GDM1 (cell line): ENCODE results near the gene HAP1.
"Not testable (repeated sequence)": the region's sequence is repeated elsewhere in the genome, so short reads cannot be mapped to it uniquely, and the experiment has no call there.

Source experiments
- DNase-seq: peaks from one replicate; lab custom pipeline; 2025; lab: John Stamatoyannopoulos, UW

Gene HAP1

GRCh38 chr17:41724476-41725050 lies 9.9 kb downstream of the HAP1 start:
- DNase-seq = no peak

- no peak for DNase-seq
These were observed 10.5 kb downstream of the HAP1 start for GRCh38 chr17:41723801-41724475.

GRCh38 chr17:41722231-41722630 lies 12.2 kb downstream of the HAP1 start:
- no peak for DNase-seq

- no peak for DNase-seq
These were observed 16.2 kb downstream of the HAP1 start for GRCh38 chr17:41718287-41718645.

- DNase-seq = no peak
These were observed 16.8 kb downstream of the HAP1 start for GRCh38 chr17:41717408-41718286.

- DNase-seq = no peak
These were observed 22.6 kb downstream of the HAP1 start, which contains the start of gene GAST for GRCh38 chr17:41711669-41712400. Gene GAST (plus strand): TSS chr17:41712331. CDS start chr17:41715437, 3,106 bp downstream.

- DNase-seq = no peak
These were observed 23.9 kb downstream of the HAP1 start for GRCh38 chr17:41710472-41711090.

- no peak for DNase-seq
These were observed 26.4 kb downstream of the HAP1 start for GRCh38 chr17:41707803-41708669.

GRCh38 chr17:41705271-41705991 lies 29.0 kb downstream of the HAP1 start:
- no peak for DNase-seq

- DNase-seq = no peak
These were observed 31.7 kb downstream of the HAP1 start for GRCh38 chr17:41702712-41703111.

GRCh38 chr17:41700843-41701242 lies 33.6 kb downstream of the HAP1 start:
- not testable (repeated sequence) for DNase-seq

- DNase-seq = no peak
These were observed 37.1 kb downstream of the HAP1 start for GRCh38 chr17:41697122-41697962.

- DNase-seq = peak; percentile 62
These were observed 38.3 kb downstream of the HAP1 start for GRCh38 chr17:41695954-41696757.

- no peak for DNase-seq
These were observed 39.2 kb downstream of the HAP1 start for GRCh38 chr17:41695134-41695661.

- DNase-seq = no peak
These were observed 41.5 kb downstream of the HAP1 start for GRCh38 chr17:41692722-41693521.

- no peak for DNase-seq
These were observed 43.2 kb downstream of the HAP1 start for GRCh38 chr17:41691031-41691777.
